Cardiac muscle cell (in vitro differentiated cells and primary cell): ENCODE measurements around the gene PTH2R. TPM values are rescaled to one million over a fixed set of nuclear protein-coding genes. Genes with fewer than 3 reads are reported as not detected.

Source experiments
- DNase-seq, 2 donors: peaks; one replicate each; pipeline versions ENCODE4 v3.0.0 to v3.0.0-alpha.2; 2010 to 2017; ENCODE audit warnings: low read depth in 1 of 2, low spot score in 1 of 2
- H3K27ac ChIP-seq: fragments of 200-600 bp; sonication (generic); 2 replicates; pipeline ENCODE4 v1.5.1; 2016
- H3K27me3 ChIP-seq: fragments of 200-600 bp; sonication (generic); 2 replicates; pipeline ENCODE4 v1.6.0; 2016; ENCODE audit warnings: control low read depth
- H3K36me3 ChIP-seq: fragments of 200-600 bp; sonication (generic); 2 replicates; pipeline ENCODE4 v1.5.1; 2016; ENCODE audit warnings: control low read depth
- H3K4me1 ChIP-seq: fragments of 200-600 bp; sonication (generic); 2 replicates; pipeline ENCODE4 v1.8.1; 2017; ENCODE audit warnings: low read depth, mild to moderate bottlenecking, mixed run types
- H3K4me3 ChIP-seq: fragments of 200-600 bp; sonication (generic); 2 replicates; pipeline ENCODE4 v1.5.1; 2016; ENCODE audit warnings: mild to moderate bottlenecking
- H3K9me3 ChIP-seq: fragments of 200-600 bp; sonication (generic); 2 replicates; pipeline ENCODE4 v1.5.1; 2017; ENCODE audit warnings: low read depth, mild to moderate bottlenecking, control low read depth
- CTCF ChIP-seq: IDR thresholded peaks from 2 replicates; pipeline ENCODE4 v1.5.1; 2012; ENCODE audit warnings: low read depth, mild to moderate bottlenecking, low read length
- polyA plus RNA-seq: library from polyadenylated mRNA; unstranded; fragments of >200 nt; fragmentation: Nextera tagmentation; extraction: Ambion mirVana; gene quantifications from 2 replicates; pipeline ENCODE4 v1.2.1, GENCODE V29; 2016
- total RNA-seq: library from RNA; depleted of rRNA; stranded (reverse); fragments of >200 nt; gene quantifications from 2 replicates; pipeline ENCODE4 v1.2.3, GENCODE V29; 2016

PTH2R gene
- total RNA-seq (0.09 TPM in 1 of 2 replicates, not detected in the other), polyA plus RNA-seq (not detected in 2 replicates)

GRCh38 chr2:208406474-208407451 lies at the start of gene PTH2R:
PTH2R (plus strand) TSS chr2:208406792; CDS start chr2:208407044, 252 bp downstream.
- H3K9me3 ChIP-seq = no peaks in the 10 kb centered on the region
- peak; percentile 3 to 66 for DNase-seq
- no peak for TF ChIP-seq CTCF
- no peaks in the 10 kb centered on the region for H3K36me3 ChIP-seq
- H3K27ac ChIP-seq = no peak within 1 kb of the TSS
- peaks cover 71% of the 10 kb centered on the region for H3K27me3 ChIP-seq
- no peaks in the 10 kb centered on the region for H3K4me1 ChIP-seq
- H3K4me3 ChIP-seq = peak within 1 kb of the TSS; percentile 34

GRCh38 chr2:208356846-208357574 lies 49.6 kb upstream of the PTH2R start:
- Histone ChIP-seq H3K36me3 (peaks cover 44% of the 10 kb centered on the region), H3K4me3 (no peak overlapping the region), H3K27me3 (no peaks in the 10 kb centered on the region), H3K9me3 (no peaks in the 10 kb centered on the region), H3K4me1 (peaks cover 5% of the 10 kb centered on the region), H3K27ac (no peak overlapping the region)
- DNase-seq = no peak
- TF ChIP-seq CTCF = no peak

GRCh38 chr2:208358758-208359631 lies 47.6 kb upstream of the PTH2R start:
- Histone ChIP-seq H3K4me1 (no peaks in the 10 kb centered on the region), H3K27me3 (no peaks in the 10 kb centered on the region), H3K27ac (no peak overlapping the region), H3K9me3 (no peaks in the 10 kb centered on the region), H3K36me3 (peaks cover 24% of the 10 kb centered on the region), H3K4me3 (no peak overlapping the region)
- no peak for TF ChIP-seq CTCF
- DNase-seq = peak in 1 of 2 donors; percentile 35

- no peaks in the 10 kb centered on the region for H3K27me3 ChIP-seq
- no peak for DNase-seq
- no peak for TF ChIP-seq CTCF
Observed at GRCh38 chr2:208359632-208359986, 47.0 kb upstream of the PTH2R start.

More at GRCh38 chr2:208359632-208359986, 47.0 kb upstream of the PTH2R start:
- H3K27ac ChIP-seq = no peak overlapping the region
- no peak overlapping the region for H3K4me3 ChIP-seq
- no peaks in the 10 kb centered on the region for H3K4me1 ChIP-seq
- no peaks in the 10 kb centered on the region for H3K9me3 ChIP-seq
- H3K36me3 ChIP-seq = peaks cover 18% of the 10 kb centered on the region
